Endometrial microvascular endothelial cells (primary cell): ENCODE results near the gene CRAT. TPM values are rescaled to one million over a fixed set of nuclear protein-coding genes. Genes with fewer than 3 reads are reported as not detected.

Source experiments
- in situ Hi-C: cut with HindIII; loops from 2 replicates; pipeline ENCODE4 v1.10.0; 2017; ENCODE audit warnings: low sequenced_read_pairs, low pct_unique_long_range_greater_than_20kb; ENCODE audit errors: inconsistent ontology term
- total RNA-seq: library from RNA; depleted of rRNA; stranded (reverse); fragments of >200 nt; gene quantifications from one replicate; pipeline ENCODE4 v1.2.3, GENCODE V29; 2015; ENCODE audit errors: inconsistent ontology term

The CRAT gene
- total RNA-seq = 49.0 TPM

DNA sequence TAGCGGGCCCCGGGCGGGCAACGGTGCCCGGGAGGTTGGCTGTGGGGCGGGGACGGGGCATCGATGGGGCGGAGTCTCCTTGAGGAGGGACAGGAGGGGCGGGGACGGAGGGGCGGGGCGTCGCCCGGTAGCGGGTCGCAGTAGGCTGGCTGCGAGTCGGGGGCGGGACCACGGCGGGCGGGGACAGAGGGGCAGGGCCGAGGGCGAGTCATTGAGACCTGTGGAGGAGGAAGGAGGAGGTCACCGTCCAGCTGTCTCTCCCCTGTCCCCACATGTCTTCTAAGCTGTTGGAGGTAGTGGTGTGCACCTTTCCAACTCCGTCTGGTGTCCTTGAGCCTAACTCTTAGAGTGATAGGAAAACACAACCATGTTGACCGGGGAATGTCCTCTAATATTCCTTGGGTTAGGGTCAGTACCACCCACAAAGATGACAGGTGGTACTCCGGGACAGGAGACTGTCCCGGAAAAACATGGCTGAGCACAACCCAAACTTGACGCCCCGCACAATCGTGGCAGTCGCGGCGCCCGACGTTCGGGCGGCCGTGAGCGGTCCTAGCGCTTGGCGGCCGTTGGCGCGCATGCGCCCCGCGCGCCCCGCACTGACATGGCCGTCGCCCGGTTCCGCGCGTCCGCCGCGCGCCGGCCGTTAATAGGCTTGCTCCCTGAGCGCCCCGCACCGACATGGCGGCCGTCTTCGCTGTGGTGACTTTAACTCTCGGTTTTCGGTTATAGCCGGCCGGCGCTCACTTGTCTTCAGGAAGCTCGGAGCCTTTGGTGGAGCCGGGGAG is at the start of gene CRAT, which contains the start of gene PTPA:
TSS of gene CRAT (minus strand) at position 54 of the 788 bp plus-strand sequence. CDS start 284 bp downstream, outside the sequence.
TSS of gene PTPA (plus strand) at position 676 of the 788 bp plus-strand sequence. CDS start 186 bp downstream, outside the sequence.
- in situ Hi-C loops = no loop called here

DNA sequence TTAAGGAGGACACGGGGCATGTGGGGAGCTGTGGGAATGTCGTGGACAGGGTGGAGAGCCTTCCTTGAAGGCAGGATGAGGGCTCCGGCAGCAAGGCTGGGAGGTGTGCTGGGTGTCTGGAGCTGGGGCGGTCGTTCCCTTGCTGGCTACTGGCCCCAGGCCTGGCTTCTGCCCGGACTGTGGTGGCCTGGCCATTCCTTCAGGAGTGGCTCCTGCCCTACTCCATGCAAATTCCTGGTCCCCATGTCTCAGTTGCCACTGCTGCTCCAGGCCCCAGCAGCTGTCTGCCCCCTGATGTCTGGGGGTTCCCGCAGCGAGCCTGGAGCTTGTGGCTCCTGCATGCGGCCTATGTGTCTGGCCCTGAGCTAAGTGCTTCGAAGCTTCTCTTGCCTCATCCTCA is 45.6 kb upstream of the CRAT start:
- in situ Hi-C loops = no loop called here

DNA sequence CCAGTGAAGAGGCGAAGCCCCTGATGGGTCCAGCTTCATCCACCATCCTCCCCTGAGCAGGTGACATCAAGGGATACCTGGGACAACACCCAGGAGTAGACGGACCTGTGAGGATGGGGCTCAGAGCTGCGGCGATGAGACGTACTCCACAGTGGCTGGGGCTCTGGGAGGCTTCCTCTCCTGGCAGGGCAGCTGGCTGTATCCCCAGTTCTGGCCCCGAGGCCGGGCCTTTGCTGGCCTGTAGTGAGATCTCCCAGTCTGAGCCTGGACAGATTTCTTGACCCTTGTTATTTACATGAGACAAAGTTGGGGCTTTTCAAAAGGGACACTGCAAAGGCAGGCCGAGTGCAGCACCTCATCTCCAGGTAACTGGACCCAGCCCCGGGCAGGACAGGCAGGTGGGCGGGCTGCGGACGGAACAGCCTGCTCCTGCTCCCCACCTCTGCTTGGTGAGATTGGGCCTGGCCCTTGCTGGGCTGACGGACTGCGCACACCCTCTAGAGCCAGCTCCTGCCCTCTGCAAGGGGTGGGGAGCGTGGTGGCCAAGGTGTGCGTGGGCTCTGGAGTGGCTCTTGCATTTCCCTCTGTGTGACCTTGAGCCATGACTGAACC is 44.4 kb upstream of the CRAT start:
- in situ Hi-C loops = no loop called here

DNA sequence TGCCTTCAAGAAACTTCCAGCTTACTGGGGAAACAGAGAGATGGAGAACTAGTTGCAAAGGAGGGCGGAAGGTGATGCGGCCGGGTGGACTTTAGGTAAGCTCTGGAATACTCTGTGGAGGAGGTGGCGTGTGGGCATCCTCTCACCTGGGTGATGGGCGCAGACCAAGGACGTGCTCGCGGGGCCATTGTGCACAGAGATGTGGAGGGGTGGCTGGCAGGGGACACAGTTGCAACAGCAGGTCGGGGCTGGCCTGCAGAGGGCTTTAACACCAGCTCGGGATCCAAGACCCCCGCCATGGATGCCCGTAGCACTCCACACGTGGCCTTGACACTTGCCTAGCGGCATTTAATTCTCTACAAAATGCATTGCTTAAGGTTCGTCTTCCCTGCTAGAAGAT is 40.9 kb upstream of the CRAT start:
- in situ Hi-C loops = no loop called here

DNA sequence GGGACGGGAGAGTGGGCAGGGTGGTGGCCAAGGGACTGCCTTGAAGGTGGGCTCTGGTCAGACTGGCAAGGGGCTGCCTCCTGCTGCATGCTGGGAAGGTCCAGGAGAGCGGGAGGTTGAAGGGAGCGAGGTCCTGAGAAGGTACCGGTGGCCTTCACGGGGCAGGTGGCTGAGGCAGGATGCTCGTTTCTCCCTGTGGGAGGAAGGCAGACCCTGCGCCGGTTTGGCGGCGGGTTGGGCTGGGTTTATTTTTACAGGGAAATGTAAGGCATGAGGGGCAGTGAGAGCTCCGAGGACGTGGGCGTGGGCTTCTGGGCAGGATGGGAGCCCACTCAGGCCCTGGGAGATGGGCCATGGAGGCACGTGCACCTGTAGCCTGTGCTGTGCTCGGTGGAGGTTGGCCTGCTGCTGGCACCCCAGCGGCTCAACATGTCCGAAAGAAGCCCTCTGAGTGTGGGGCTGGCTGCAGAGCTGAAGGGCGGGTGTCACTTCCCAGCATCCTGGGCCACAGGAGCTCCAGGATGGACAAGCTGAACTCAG is 40.1 kb upstream of the CRAT start:
- in situ Hi-C loops = no loop called here

DNA sequence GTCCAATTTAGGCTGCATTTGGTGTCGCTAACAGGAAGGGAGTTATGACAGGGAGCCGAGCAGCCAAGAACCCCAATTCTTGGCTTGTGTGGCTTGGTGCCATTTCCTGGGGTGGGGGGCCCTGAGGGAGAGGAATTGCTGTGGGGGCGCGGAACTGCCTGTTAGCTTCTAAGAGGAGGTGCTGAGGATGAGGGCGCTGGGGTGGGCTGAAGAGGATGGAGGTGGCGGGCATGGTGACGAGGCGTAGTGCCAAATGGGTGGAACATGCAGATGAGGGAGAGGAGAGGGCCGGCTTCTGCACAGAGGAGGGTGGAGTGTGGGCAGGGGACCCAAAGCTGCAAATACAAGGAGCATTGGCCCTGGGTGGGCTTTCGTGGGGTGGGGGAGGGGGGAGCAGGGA is 39.5 kb upstream of the CRAT start:
- in situ Hi-C loops = no loop called here

DNA sequence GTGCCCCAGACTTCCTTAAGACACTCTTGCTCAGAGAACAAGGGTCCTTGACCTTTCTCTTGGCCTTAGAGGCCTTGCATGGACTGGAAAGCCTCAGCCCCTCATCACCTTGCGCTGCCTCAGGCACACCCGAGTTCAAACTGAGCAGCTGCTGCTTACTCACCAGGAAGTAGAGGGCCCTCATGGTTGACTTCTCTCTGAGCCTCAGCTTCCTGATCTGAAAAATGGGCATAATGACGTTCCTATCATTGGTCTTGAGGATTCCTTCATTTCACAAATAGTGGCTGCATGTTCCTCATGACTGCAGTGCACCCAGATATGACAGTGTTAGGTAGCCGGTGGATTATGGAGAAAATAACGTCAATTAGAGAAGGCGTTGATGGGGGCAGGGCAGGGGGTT is 38.8 kb upstream of the CRAT start:
- in situ Hi-C loops = no loop called here

DNA sequence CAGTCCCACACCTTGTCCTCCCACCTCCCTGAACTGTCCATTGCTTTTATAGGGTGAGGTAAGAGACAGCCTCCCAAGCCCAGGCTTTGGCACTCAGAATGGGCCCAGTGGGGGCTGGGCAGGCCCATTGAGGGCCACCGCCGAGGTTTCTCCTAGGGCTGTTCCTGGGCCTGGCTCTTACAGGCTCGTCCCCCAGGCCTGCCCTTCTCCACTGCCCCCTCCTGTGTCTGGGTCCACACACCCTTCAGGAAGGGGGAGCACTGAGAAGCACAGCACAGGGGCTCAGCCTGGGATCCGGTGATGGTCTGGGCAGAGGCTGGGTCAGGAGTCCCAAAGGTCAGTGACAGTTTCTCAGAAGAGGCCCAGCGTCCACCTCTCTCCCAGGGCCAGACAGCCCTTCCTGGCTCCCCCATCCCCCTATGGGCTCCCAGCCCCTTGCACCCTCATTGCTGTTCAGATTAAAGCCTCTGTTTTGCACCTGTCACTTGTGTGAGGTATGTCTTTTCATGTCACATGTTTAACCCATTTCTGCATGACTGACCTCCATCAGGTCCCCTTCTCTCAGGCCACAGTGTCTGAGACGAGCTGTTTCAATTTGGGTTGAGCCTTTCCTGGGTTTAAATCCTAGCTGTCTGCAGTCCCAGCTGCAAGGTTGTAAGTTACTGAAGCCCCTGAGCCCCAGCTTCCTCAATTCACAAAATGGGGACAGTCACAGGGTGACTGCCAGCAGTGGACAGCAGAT is 38.0 kb upstream of the CRAT start:
- in situ Hi-C loops = no loop called here

DNA sequence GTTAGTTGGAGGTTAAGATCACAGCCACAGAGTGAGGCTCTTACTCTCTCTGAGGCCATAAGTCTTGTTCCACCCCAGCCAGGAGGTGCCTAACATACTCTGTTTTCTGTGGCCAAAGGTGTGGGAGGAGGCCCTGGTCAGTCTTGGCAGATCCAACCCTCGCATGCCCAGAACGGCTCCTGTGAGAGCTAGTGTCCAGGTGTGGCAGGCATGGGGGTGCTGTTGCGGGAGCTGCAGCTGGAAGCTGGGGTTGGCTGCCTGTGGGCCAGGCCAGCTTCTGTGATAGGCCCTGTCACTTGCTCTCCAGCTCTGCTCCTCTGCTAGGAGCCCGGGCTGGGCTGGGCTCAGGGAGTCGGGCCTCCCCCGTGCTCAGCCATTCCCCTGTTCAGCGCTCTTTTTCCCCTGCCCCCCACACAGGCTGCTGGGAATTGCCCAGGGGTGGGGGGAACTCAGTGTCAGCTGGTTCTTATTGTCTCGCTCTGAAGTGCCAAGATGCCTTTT is 35.9 kb upstream of the CRAT start:
- in situ Hi-C loops = no loop called here

DNA sequence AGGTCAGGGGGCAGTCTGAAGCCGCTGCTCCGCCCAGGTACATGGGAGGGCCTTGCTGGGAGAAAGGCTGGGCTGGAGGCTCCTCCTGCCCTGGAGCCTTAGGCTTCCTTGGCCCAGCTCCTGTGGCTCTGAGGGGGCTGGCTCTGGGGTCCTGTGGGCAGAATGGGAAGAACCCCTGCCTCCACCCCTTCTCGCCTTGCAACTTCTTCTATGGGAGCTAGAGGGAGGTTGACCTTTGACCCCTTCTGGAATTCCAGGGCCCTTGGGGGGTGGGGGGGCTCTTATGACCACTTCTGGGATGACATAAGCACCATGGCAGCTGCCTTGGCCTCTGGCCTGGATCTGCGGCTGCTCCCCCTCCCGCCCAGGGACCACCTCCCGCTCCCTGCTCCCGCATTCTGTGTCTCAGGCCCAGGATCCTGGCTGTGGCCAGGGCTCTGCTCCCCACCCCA is 35.3 kb upstream of the CRAT start:
- in situ Hi-C loops = no loop called here

DNA sequence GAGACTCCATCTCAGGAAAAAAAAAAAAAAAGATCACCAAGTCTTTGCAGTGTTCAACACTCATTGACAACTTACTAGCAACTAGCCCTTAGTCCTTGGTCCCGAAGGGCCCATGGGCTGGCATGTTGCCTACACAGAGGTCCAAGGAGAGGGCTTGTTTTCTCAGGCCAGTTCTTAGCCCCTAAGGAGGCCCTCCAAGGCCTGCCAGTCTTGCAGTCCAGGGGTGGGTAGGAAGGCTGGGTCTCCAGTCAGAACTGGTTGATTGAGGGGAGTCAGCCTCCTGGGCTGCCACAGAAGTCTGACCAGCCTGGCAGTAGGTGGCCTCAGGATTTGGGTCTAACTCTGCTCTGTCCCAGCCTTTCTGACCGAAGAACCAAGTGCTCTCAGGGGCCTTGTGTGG is 34.7 kb upstream of the CRAT start:
- in situ Hi-C loops = no loop called here

DNA sequence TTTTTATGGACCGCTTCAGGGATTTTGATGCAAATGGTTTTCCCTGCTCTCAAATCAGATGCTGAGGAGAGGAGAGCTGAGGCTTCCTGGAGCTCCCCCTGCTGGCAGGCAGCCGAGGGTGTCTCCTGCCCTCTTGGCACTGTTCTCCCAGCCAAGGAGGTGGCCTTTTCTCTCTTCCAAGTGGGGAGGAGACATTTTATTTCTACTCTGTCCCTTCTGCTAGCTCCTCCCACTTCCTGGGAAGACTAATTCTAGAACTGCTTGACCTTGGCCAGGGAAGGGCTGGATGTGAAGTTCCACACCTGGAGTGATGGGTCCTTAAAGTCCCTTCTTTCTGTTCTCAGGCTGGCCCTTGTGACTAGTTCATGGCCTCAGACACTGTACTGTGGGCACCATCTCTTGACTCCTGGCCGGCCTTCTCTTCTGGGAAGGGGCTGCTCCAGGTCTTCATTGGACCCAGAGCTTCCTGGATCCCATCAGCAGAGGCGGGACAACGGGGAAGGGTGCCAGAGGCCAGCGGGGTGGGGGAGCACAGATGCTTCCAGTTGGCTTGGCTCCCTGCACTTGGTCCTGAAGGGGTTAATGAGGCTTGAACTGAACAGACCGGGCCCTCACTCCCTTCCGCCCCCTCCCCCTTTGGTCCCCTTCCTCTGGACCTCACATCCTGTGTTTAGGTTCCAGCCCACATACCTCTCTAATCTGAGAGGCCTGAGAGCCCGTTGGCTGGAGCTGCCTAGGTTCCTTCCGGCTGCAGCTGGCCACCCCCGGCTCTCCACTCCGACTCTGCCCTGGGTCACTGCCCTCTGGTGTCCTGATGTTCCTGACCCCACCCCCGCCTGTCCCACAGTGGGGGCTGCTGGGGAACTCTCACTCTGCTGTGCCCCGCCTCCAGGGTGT is 32.7 kb upstream of the CRAT start:
- in situ Hi-C loops = no loop called here

DNA sequence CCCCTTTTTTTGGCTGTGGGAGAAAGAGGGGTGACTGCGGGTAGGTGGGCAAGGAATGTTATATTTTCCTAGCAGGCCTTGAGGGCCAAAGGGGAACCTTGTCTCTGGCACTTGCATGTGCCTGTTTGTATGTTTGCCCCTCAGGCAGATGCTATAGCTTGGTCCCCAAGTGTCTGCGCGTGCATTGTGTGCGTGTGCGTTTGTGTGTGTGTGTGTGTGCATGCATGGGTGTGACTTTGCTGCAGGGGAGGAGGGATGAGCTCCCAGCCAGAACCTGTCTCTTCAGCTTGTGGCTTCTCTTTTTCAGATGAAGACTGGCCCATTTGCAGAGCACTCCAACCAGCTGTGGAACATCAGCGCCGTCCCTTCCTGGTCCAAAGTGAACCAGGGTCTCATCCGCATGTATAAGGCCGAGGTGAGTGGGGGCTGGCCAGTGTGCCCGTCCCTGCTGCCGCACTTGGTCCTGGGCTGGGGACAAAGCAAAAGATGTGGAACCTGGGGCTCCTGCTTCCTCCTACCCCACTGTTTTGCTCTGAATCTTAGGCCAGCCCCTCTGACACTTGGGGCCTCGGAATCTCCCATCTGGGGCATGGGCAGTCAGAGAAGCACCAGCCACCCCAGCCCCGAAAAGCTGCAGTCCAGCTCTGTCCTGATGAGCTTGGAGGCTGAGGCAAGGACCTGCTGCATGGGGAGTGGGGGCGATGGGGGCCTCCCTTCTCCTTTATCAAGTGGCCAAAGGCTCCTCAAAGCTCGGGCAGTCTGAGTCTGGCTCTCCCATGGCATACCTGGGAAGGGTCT is 31.7 kb upstream of the CRAT start:
- in situ Hi-C loops = no loop called here

DNA sequence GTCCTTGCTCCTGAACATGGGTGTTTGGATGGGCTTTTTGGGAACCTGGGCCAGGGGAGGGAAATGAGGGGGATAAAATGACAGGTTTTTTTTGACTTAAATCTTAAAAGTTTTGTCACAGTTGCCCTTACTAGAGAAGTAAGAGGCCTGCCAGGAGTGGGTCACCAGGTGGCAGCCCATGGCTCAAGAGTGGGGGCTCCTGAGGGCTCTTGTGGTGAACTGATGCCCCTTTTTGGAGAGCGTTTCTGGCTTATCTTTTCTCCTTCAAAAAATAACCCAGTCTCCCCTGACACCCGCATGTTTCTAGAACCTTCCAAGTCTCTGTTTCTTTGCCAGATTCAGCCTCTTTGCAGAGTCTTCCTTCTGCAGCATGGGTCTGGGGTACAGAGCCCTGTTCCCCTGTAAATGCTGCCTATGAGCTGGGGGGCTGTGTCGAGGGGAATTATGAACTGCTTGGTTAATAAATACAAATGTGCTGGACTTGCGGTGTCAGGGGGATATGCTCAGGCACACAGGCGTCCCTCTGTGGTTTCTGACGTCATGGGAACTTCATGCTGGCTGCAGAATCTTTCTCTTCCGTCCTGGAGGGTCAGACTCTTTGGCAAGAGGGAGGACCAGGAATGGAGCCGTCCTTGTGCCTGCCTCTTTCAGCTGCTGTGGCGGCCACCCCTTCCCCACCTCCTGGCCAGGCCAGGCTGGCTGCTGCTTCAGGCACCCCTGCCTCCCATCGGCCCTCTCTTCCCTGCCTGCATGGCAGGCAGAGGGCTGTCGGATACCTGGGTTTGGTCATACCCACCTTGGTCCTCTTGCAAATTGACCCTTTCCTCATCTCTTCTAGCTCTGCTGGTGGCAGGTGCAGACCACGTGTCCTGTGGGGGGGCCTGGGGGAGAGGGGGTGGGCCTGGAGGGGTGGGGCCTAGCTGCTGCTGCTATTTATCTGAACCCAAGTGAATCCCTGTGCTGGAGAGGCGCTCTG is 30.8 kb upstream of the CRAT start:
- in situ Hi-C loops = no loop called here

DNA sequence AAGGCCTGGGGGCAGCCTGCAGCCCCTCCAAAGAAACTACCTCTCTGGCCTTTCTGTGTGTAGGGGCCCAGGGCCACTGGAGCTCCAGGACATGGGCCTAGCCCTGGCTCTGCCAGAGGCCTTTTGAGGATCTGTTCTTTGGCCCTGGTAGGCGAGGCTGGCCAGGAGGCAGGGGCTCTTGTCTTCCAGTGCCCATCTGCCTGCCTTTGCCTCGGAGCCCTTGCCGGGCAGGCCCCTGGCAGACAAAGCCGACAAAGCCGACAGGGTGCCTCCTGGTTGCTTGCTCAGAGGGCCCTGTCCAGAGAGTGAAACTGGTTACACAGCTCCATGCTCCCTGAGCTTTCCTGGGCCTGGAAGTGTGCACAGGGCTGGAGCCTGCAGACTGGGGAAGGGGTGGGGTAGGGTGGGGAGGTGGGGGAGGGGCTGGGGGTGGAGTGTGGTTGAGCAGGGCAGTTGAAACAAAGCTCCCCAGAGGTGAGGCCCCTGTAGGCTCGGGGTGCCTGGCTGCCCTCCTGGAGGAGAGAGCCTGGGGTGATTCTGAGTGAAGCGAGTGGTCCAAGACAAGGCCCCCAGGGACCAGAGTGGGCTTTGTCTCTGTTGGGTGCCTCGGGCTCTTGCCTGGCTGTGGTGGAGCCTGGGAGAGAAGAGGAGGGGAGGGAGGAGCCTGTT is 29.9 kb upstream of the CRAT start:
- in situ Hi-C loops = no loop called here

DNA sequence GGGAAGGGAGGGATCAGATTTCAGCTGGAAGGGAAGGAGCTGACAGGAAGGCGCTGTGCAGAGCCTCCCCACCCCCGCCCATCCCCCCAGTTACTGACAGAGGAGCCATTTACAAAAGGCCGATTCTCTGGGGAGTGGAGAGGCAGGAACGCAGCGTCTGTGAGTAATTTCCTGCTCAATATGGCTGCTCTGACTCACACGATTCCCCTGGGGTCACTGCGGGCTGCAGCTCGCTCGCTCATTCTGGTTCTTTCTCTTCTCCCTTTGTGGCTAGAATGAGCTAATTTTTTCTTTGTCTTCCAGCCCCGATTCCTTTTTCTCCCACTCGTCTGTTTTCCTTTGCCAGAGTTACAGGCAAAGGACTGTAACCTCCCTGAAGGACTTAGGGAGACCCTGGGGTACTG is 29.4 kb upstream of the CRAT start:
- in situ Hi-C loops = loop anchor here (10.0 kb wide), 1 partner anchor 485 kb away; the partner anchor contains the start of genes C9orf50 and NTMT1
